GM12891 (cell line): ENCODE results near the gene RUFY3.

Experiments
- POLR2A ChIP-seq: IDR thresholded peaks from 2 replicates; pipeline ENCODE4 v1.6.1; 2011; ENCODE audit warnings: low read depth, low read length, control low read depth
- POLR2AphosphoS5 ChIP-seq: IDR thresholded peaks from 2 replicates; pipeline ENCODE4 v1.6.1; 2011; ENCODE audit warnings: low read depth, low read length, control low read depth
- TAF1 ChIP-seq: IDR thresholded peaks from 2 replicates; pipeline ENCODE4 v1.6.1; 2011; ENCODE audit warnings: low read depth, low read length, control low read depth

- TF ChIP-seq POLR2A (no peak), POLR2AphosphoS5 (no peak), TAF1 (no peak)
Measured at GRCh38 chr4:70701271-70701670, 20.5 kb upstream of the RUFY3 start.
